Gastrocnemius medialis (tissue), 4 donors: Measurements from ENCODE around the gene GAMT. TPM values are rescaled to one million over a fixed set of nuclear protein-coding genes. Genes with fewer than 3 reads are reported as not detected.

Experiments
- ATAC-seq, 2 donors: fragments of 150-250 bp; one replicate each; pipeline ENCODE4 v1.9.1; 2016
- DNase-seq, 2 donors: peaks; one replicate each; pipeline ENCODE4 v3.0.0-alpha.2; 2019
- H3K27ac ChIP-seq, 4 donors: fragments of 200-600 bp; sonication (generic); 1 replicate in 1 of 4; 2 replicates in 3 of 4; pipeline ENCODE4 v1.5.1; 2016 to 2018; ENCODE audit warnings: mild to moderate bottlenecking in 2 of 4, moderate library complexity in 1 of 4
- H3K27me3 ChIP-seq, 3 donors: fragments of 200-600 bp; sonication (generic) in 2 of 3; 1 replicate in 1 of 3; 2 replicates in 2 of 3; pipeline versions ENCODE4 v1.5.1 to v1.6.0; 2016 to 2019; ENCODE audit warnings: mild to moderate bottlenecking in 1 of 3, moderate library complexity in 1 of 3
- H3K36me3 ChIP-seq, 2 donors: fragments of 200-600 bp; sonication (generic) in 1 of 2; one replicate each; pipeline ENCODE4 v1.5.1; 2017 to 2018
- H3K4me1 ChIP-seq, 2 donors: fragments of 200-600 bp; sonication (generic) in 1 of 2; one replicate each; pipeline ENCODE4 v1.5.1; 2016 to 2017; ENCODE audit warnings: mild to moderate bottlenecking in 2 of 2
- H3K4me3 ChIP-seq, 4 donors: fragments of 200-600 bp; sonication (generic) in 3 of 4; 1 replicate in 1 of 4; 2 replicates in 3 of 4; pipeline ENCODE4 v1.5.1; 2016 to 2019; ENCODE audit warnings: mild to moderate bottlenecking in 2 of 4
- H3K9me3 ChIP-seq, 3 donors: fragments of 200-600 bp; sonication (generic) in 2 of 3; 1 replicate in 1 of 3; 2 replicates in 2 of 3; pipeline ENCODE4 v1.5.1; 2016 to 2019
- POLR2A ChIP-seq, 2 donors: fragments of 450-650 bp; IDR thresholded peaks; one replicate each; pipeline ENCODE4 v1.6.1; 2017; ENCODE audit warnings: antibody characterized with exemption in 2 of 2, mild to moderate bottlenecking in 2 of 2, moderate library complexity in 2 of 2
- in situ Hi-C, 4 donors: fragments of 200-750 bp; cut with MboI; loops; one replicate each; pipeline versions ENCODE4 v1.15.0 to v1.8.0; 2017; ENCODE audit warnings: low sequenced_read_pairs in 4 of 4
- intact Hi-C: fragments of 100-400 bp; cut with DNase I; formaldehyde crosslinking; loops from one replicate; pipeline ENCODE4 v1.15.1; 2023; ENCODE audit warnings: low total_unique reads
- total RNA-seq, 4 donors: library from RNA; depleted of rRNA; stranded (reverse); fragments of >200 nt; gene quantifications; one replicate each; pipeline versions ENCODE4 v1.1.0 to v1.2.3, GENCODE V29; 2016
- TF ChIP-seq, protein P1 (sequence below), 5 experiments: fragments of 450-650 bp in 3 of 5; fragments of 200-600 bp in 2 of 5; sonication (generic) in 2 of 5; IDR thresholded peaks in 4 of 5; conservative IDR thresholded peaks in 1 of 5; 1 replicate in 4 of 5; 2 replicates in 1 of 5; pipeline ENCODE4 v1.5.1; 2016 to 2019; ENCODE audit warnings: antibody characterized with exemption in 5 of 5, mild to moderate bottlenecking in 3 of 5, moderate library complexity in 3 of 5

The GAMT gene
- total RNA-seq, 4 donors from 2014 or later, result 269 to 421 (median 373) TPM

DNA sequence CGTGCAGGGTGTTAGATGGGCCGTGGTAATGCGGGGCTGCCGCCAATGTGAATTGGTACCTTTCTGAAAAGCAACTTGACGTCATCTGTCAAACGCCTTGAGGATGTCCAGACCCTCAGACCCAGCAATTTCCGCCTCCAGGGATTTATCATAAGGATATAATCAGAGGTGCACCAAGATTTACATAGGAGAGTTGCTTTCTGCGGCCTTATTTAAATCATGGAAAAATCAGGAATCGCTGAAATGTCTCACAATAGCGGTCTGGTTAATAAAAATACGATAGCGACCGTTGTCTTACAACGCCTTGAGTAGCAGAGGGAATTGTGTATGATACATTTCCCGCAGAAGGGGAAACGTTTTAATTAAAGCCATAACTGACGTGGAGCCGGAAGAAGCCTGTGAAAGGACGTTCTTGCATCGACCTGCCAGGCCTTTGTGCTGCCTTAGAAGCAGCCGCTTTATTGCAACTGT, 49.9 kb downstream of the GAMT start:
- in situ Hi-C loops, result no loop called here

DNA sequence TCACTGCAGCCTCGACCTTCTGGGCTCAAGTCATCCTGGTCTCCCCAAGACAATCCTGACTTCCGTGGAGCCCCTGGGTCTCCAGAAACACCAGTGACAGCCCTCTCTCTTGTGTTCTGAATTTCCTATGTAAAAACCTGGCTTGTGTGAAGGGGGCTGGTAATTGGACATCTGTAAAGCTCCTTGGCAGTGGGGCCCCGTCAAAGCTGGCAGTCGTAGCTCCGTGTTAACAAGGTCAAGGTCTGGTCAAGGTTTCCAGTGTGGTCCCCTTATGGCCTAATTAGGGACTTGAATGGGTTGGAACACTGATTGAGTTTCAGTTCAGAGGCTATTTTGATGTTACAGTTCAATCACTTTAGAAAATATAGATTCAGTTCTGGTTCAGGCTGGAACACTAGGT, 50.5 kb downstream of the GAMT start:
- no peaks in the 10 kb centered on the region for H3K9me3 ChIP-seq
- TF ChIP-seq, protein P1, sequence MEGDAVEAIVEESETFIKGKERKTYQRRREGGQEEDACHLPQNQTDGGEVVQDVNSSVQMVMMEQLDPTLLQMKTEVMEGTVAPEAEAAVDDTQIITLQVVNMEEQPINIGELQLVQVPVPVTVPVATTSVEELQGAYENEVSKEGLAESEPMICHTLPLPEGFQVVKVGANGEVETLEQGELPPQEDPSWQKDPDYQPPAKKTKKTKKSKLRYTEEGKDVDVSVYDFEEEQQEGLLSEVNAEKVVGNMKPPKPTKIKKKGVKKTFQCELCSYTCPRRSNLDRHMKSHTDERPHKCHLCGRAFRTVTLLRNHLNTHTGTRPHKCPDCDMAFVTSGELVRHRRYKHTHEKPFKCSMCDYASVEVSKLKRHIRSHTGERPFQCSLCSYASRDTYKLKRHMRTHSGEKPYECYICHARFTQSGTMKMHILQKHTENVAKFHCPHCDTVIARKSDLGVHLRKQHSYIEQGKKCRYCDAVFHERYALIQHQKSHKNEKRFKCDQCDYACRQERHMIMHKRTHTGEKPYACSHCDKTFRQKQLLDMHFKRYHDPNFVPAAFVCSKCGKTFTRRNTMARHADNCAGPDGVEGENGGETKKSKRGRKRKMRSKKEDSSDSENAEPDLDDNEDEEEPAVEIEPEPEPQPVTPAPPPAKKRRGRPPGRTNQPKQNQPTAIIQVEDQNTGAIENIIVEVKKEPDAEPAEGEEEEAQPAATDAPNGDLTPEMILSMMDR (IDR thresholded peaks at IDR 0.05 in 4 of 5, conservative IDR thresholded peaks at IDR 0.05 in 1 of 5), result no peak
- TF ChIP-seq POLR2A (IDR thresholded peaks at IDR 0.05), result no peak
- H3K27me3 ChIP-seq, result no peaks in the 10 kb centered on the region
- ATAC-seq (no peak), DNase-seq (no peak)
- no peak overlapping the region for H3K4me3 ChIP-seq
- intact Hi-C loops, result loop anchor here (5.0 kb wide), 1 partner anchor 51 kb away; the partner anchor contains the start of gene GAMT
- H3K4me1 ChIP-seq, result peaks cover 4 to 12% of the 10 kb centered on the region in 2 donors
- H3K36me3 ChIP-seq, result no peaks in the 10 kb centered on the region
- in situ Hi-C loops, result no loop called here
- H3K27ac ChIP-seq, result no peak overlapping the region

More for the DNA sequence above, 49.9 kb downstream of the GAMT start:
- intact Hi-C loops, result loop anchor here (5.0 kb wide), 1 partner anchor 51 kb away; the partner anchor contains the start of gene GAMT
- DNase-seq (no peak), ATAC-seq (no peak)
- Histone ChIP-seq H3K36me3 (no peaks in the 10 kb centered on the region), H3K27ac (no peak overlapping the region), H3K9me3 (no peaks in the 10 kb centered on the region), H3K4me3 (no peak overlapping the region), H3K27me3 (no peaks in the 10 kb centered on the region), H3K4me1 (peaks cover 10 to 18% of the 10 kb centered on the region in 2 donors)
- TF ChIP-seq POLR2A (IDR thresholded peaks at IDR 0.05), result no peak

DNA sequence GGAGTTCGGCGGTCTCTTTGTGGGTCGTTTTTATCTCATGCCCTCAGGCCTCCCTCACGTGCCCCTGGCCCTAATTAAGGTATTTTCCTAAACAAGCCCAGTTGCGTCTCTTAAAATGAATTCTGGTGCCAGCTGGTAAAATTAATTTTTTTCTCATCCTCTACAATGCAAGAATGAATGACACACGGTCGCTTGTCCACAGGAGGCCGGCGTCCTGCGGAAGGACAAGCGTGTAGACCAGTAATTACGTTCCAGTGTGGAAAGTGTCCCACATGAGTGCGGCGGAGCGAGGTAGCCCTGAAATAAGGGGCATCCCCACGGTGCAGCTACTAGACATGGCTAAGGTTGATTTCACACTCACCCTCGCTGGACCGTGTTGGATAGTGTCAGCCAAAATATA, 52.1 kb downstream of the GAMT start:
- in situ Hi-C loops (no loop called here), intact Hi-C loops (no loop called here)
- TF ChIP-seq POLR2A (IDR thresholded peaks at IDR 0.05), result no peak
- TF ChIP-seq, protein P1 (IDR thresholded peaks at IDR 0.05 in 4 of 5, conservative IDR thresholded peaks at IDR 0.05 in 1 of 5), result no peak
- Histone ChIP-seq H3K4me1 (peaks cover 0 to 6% of the 10 kb centered on the region in 2 donors), H3K4me3 (no peak overlapping the region), H3K9me3 (no peaks in the 10 kb centered on the region), H3K36me3 (no peaks in the 10 kb centered on the region), H3K27ac (no peak overlapping the region), H3K27me3 (no peaks in the 10 kb centered on the region)
- DNase-seq (no peak), ATAC-seq (no peak)

Other genes with a start within 250 kb of the GAMT start
- 10 to 100 TPM; 22.2 to 49.8 (median 30.9) TPM for gene SBNO2, start 227.3 kb downstream of the GAMT start, total RNA-seq
- gene STK11, start 195.8 kb downstream of the GAMT start, total RNA-seq, result 100 to 1,000 TPM in 3 of 4 donors, 10 to 100 TPM in 1; 91.5 to 194 (median 149) TPM
- 1 to 10 TPM in 1 of 4 donors, under 1 TPM in 3; 0.10 to 1.3 (median 0.53) TPM for gene CBARP, start 163.5 kb downstream of the GAMT start, total RNA-seq
- gene ATP5F1D, start 159.8 kb downstream of the GAMT start, total RNA-seq, result 100 to 1,000 TPM; 189 to 442 (median 273) TPM
- 100 to 1,000 TPM in 2 of 4 donors, 10 to 100 TPM in 2; 34.9 to 117 (median 86.3) TPM for gene MIDN, start 153.0 kb downstream of the GAMT start, total RNA-seq
- gene CIRBP, start 132.2 kb downstream of the GAMT start, total RNA-seq, result 100 to 1,000 TPM; 274 to 578 (median 418) TPM
- 10 to 100 TPM; 18.7 to 36.7 (median 28.7) TPM for gene FAM174C, start 126.0 kb downstream of the GAMT start, total RNA-seq
- not detected for gene EFNA2, start 115.7 kb downstream of the GAMT start, total RNA-seq
- 100 to 1,000 TPM; 259 to 497 (median 377) TPM for gene NDUFS7, start 17.6 kb downstream of the GAMT start, total RNA-seq
- gene DAZAP1, start 6.0 kb upstream of the GAMT start, total RNA-seq, result 10 to 100 TPM; 53.7 to 74.1 (median 63.4) TPM
- gene RPS15, start 36.9 kb upstream of the GAMT start, total RNA-seq, result 1,000 to 10,000 TPM; 2,323 to 3,835 (median 2,607) TPM
- gene APC2, start 48.6 kb upstream of the GAMT start, total RNA-seq, result under 1 TPM in 1 of 4 donors, not detected in 3; 0.04 TPM
- gene C19orf25, start 77.7 kb upstream of the GAMT start, total RNA-seq, result 10 to 100 TPM; 18.7 to 25.7 (median 19.9) TPM
- under 1 TPM; 0.12 to 0.60 (median 0.37) TPM for gene PCSK4, start 88.8 kb upstream of the GAMT start, total RNA-seq
- 1 to 10 TPM; 1.1 to 2.3 (median 1.5) TPM for gene REEP6, start 89.6 kb upstream of the GAMT start, total RNA-seq
- gene ADAMTSL5, start 111.5 kb upstream of the GAMT start, total RNA-seq, result 1 to 10 TPM in 3 of 4 donors, under 1 TPM in 1; 0.41 to 6.5 (median 3.0) TPM
- gene PLK5, start 122.5 kb upstream of the GAMT start, total RNA-seq, result not detected
- gene MEX3D, start 166.8 kb upstream of the GAMT start, total RNA-seq, result 1 to 10 TPM; 2.4 to 7.9 (median 5.3) TPM
- 100 to 1,000 TPM in 2 of 4 donors, 10 to 100 TPM in 2; 66.9 to 147 (median 118) TPM for gene MBD3, start 191.3 kb upstream of the GAMT start, total RNA-seq
- 100 to 1,000 TPM; 106 to 173 (median 154) TPM for gene UQCR11, start 203.9 kb upstream of the GAMT start, total RNA-seq